CD14-positive monocyte (primary cell): Measurements from ENCODE around the gene ZNF341. TPM values are rescaled to one million over a fixed set of nuclear protein-coding genes. Genes with fewer than 3 reads are reported as not detected.

ENCODE experiments used
- DNase-seq, 3 donors: peaks; one replicate each; pipeline ENCODE4 v3.0.0-alpha.2; 2011 to 2022
- H2AFZ ChIP-seq: 2 replicates; pipeline ENCODE4 v1.6.0; 2012; ENCODE audit warnings: mild to moderate bottlenecking, low read depth, low read length, inconsistent platforms; ENCODE audit not compliant: insufficient read depth, poor library complexity, severe bottlenecking
- H3K27ac ChIP-seq, 2 donors: 1 replicate in 1 of 2; 2 replicates in 1 of 2; pipeline ENCODE4 v1.5.1; 2012 to 2013; ENCODE audit warnings: low read length in 2 of 2, control low read depth in 1 of 2, inconsistent platforms in 1 of 2, low read depth in 1 of 2, mild to moderate bottlenecking in 1 of 2
- H3K27me3 ChIP-seq, 2 donors: one replicate each; pipeline versions ENCODE4 v1.6.0 to v1.6.1; 2011 to 2013; ENCODE audit warnings: low read length in 2 of 2; ENCODE audit not compliant: control insufficient read depth in 2 of 2, insufficient read depth in 2 of 2
- H3K36me3 ChIP-seq, 2 donors: replicated peaks in 1 of 2; 1 replicate in 1 of 2; 2 replicates in 1 of 2; pipeline versions ENCODE4 v1.5.1 to v1.6.1; 2012 to 2013; ENCODE audit warnings: low read length in 2 of 2, control low read depth in 1 of 2, inconsistent platforms in 1 of 2, mild to moderate bottlenecking in 1 of 2; ENCODE audit not compliant: insufficient read depth in 2 of 2, control insufficient read depth in 1 of 2
- H3K4me1 ChIP-seq, 2 donors: 1 replicate in 1 of 2; 2 replicates in 1 of 2; pipeline versions ENCODE4 v1.5.1 to v1.6.1; 2012 to 2013; ENCODE audit warnings: low read length in 2 of 2, control low read depth in 1 of 2, inconsistent platforms in 1 of 2, mild to moderate bottlenecking in 1 of 2, moderate library complexity in 1 of 2; ENCODE audit not compliant: insufficient read depth in 2 of 2, control insufficient read depth in 1 of 2
- H3K4me2 ChIP-seq: replicated peaks from 2 replicates; pipeline ENCODE3; 2012; ENCODE audit warnings: low read length, moderate library complexity, mild to moderate bottlenecking; ENCODE audit not compliant: poor library complexity, severe bottlenecking; ENCODE audit errors: extremely low read depth
- H3K4me3 ChIP-seq, 3 experiments: fragments of 200-600 bp in 1 of 3; sonication (generic) in 1 of 3; replicated peaks in 1 of 3; 1 replicate in 2 of 3; 2 replicates in 1 of 3; pipeline ENCODE4 v1.5.1; 2011 to 2013; ENCODE audit warnings: low read length in 3 of 3, mild to moderate bottlenecking in 3 of 3, control low read depth in 2 of 3, low read depth in 2 of 3, inconsistent platforms in 1 of 3, moderate library complexity in 1 of 3
- H3K79me2 ChIP-seq: 2 replicates; pipeline ENCODE4 v1.6.0; 2012; ENCODE audit warnings: mild to moderate bottlenecking, control low read depth, inconsistent platforms, low read length, moderate library complexity; ENCODE audit not compliant: insufficient read depth
- H3K9ac ChIP-seq: 2 replicates; pipeline ENCODE4 v1.6.0; 2017; ENCODE audit warnings: low read length, mild to moderate bottlenecking; ENCODE audit not compliant: insufficient read depth, poor library complexity, severe bottlenecking
- H3K9me3 ChIP-seq, 2 donors: replicated peaks in 1 of 2; 1 replicate in 1 of 2; 2 replicates in 1 of 2; pipeline versions ENCODE4 v1.5.1 to v1.6.1; 2012 to 2013; ENCODE audit warnings: low read length in 2 of 2, control low read depth in 1 of 2; ENCODE audit not compliant: control insufficient read depth in 1 of 2, insufficient read depth in 1 of 2
- H4K20me1 ChIP-seq: 2 replicates; pipeline ENCODE4 v1.6.0; 2012; ENCODE audit warnings: mild to moderate bottlenecking, low read length, control low read depth, moderate library complexity; ENCODE audit not compliant: insufficient read depth
- H3K27ac Mint-ChIP-seq, 7 donors: one replicate each; pipeline ENCODE4 v1.8.0; 2020; ENCODE audit warnings: mild to moderate bottlenecking in 7 of 7, mixed read lengths in 7 of 7, moderate library complexity in 6 of 7, inconsistent platforms in 2 of 7
- H3K27me3 Mint-ChIP-seq, 3 donors: one replicate each; pipeline ENCODE4 v1.8.0; 2021 to 2022; ENCODE audit warnings: low read depth in 3 of 3, mild to moderate bottlenecking in 3 of 3, mixed read lengths in 3 of 3, moderate library complexity in 3 of 3, inconsistent platforms in 1 of 3
- H3K36me3 Mint-ChIP-seq, 2 donors: one replicate each; pipeline ENCODE4 v1.8.0; 2020; ENCODE audit warnings: mixed read lengths in 2 of 2, inconsistent platforms in 1 of 2, mild to moderate bottlenecking in 1 of 2
- H3K4me1 Mint-ChIP-seq: one replicate; pipeline ENCODE4 v1.8.0; 2020; ENCODE audit warnings: mild to moderate bottlenecking, mixed read lengths
- H3K4me3 Mint-ChIP-seq, 2 donors: one replicate each; pipeline ENCODE4 v1.8.0; 2020; ENCODE audit warnings: mild to moderate bottlenecking in 2 of 2, mixed read lengths in 2 of 2, moderate library complexity in 1 of 2
- H3K9me3 Mint-ChIP-seq, 7 donors: one replicate each; pipeline ENCODE4 v1.8.0; 2020 to 2022; ENCODE audit warnings: mixed read lengths in 7 of 7, mild to moderate bottlenecking in 6 of 7, moderate library complexity in 6 of 7, inconsistent platforms in 2 of 7
- WGBS: methylation state at CpG from one replicate; pipeline ENCODE4 v1.1.5; 2013; ENCODE audit warnings: missing lambda C conversion rate; ENCODE audit not compliant: insufficient coverage; 5-methylcytosine and 5-hydroxymethylcytosine counted together
- intact Hi-C, 2 donors: fragments of 100-400 bp; cut with micrococcal nuclease; formaldehyde crosslinking; loops; one replicate each; pipeline versions ENCODE4 v1.15.0 to v1.15.1; 2023
- polyA plus RNA-seq, 3 donors: library from polyadenylated mRNA; depleted of rRNA in 1 of 3; unstranded in 2 of 3; stranded (reverse) in 1 of 3; fragments of 300-500 nt in 2 of 3; fragments of >200 nt in 1 of 3; fragmentation: Illumina TruSeq in 2 of 3; gene quantifications; 1 replicate in 2 of 3; 2 replicates in 1 of 3; pipeline ENCODE4 v1.2.3, GENCODE V29; 2012 to 2021
- TF ChIP-seq, protein P1 (sequence below): fragments of 200-600 bp; IDR thresholded peaks from one replicate; pipeline ENCODE4 v1.8.0; 2022; ENCODE audit warnings: antibody characterized with exemption, mild to moderate bottlenecking

The ZNF341 gene
- polyA plus RNA-seq, 3 donors, result 1.1 to 10.3 (median 2.3) TPM

DNA sequence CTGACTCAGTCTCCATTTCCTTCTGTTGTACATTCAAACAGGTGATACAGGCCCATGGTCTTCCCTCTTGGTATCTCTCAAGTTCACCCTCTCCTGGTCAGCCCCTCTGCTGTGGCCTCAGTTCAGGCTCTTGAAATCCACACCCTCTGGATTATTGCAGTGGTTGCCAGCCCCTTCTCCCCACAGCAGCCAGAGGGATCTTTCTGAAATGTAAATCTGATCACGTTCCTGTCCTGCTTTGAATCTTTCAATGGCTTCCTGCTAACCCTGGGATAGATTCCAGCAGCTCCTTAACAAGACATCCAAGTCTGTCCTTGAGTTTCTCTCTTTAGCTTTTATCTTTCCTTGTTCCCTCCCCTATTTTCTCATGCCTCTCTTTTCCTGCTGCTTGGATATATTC lies 101.5 kb downstream of the ZNF341 start:
- Mint-ChIP-seq H3K36me3 (peaks cover 38 to 72% of the 10 kb centered on the region in 2 donors), H3K4me3 (no peak overlapping the region), H3K4me1 (peaks cover 54% of the 10 kb centered on the region), H3K27ac (peak overlapping the region; percentile 7 to 84 (median 53)), H3K9me3 (peaks cover 0 to 2% (median 0%) of the 10 kb centered on the region in 7 donors), H3K27me3 (peaks cover 0 to 6% (median 0%) of the 10 kb centered on the region in 3 donors)
- Histone ChIP-seq H3K4me2 (no peak overlapping the region), H3K27ac (peak overlapping the region in 1 of 2 donors; percentile 50), H3K9ac (no peak overlapping the region), H3K79me2 (peaks cover 100% of the 10 kb centered on the region), H2AFZ (no peak overlapping the region), H3K4me3 (no peak overlapping the region), H3K9me3 (no peaks in the 10 kb centered on the region), H3K36me3 (peaks cover 25 to 69% of the 10 kb centered on the region in 2 donors), H4K20me1 (peaks cover 100% of the 10 kb centered on the region), H3K27me3 (no peaks in the 10 kb centered on the region), H3K4me1 (peaks cover 24 to 35% of the 10 kb centered on the region in 2 donors)
- intact Hi-C loops, result no loop called here
- WGBS, result 92% methylated on average over 1 of the region's 1 CpG
- TF ChIP-seq, protein P1, sequence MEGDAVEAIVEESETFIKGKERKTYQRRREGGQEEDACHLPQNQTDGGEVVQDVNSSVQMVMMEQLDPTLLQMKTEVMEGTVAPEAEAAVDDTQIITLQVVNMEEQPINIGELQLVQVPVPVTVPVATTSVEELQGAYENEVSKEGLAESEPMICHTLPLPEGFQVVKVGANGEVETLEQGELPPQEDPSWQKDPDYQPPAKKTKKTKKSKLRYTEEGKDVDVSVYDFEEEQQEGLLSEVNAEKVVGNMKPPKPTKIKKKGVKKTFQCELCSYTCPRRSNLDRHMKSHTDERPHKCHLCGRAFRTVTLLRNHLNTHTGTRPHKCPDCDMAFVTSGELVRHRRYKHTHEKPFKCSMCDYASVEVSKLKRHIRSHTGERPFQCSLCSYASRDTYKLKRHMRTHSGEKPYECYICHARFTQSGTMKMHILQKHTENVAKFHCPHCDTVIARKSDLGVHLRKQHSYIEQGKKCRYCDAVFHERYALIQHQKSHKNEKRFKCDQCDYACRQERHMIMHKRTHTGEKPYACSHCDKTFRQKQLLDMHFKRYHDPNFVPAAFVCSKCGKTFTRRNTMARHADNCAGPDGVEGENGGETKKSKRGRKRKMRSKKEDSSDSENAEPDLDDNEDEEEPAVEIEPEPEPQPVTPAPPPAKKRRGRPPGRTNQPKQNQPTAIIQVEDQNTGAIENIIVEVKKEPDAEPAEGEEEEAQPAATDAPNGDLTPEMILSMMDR, result no peak
- DNase-seq, result no peak

DNA sequence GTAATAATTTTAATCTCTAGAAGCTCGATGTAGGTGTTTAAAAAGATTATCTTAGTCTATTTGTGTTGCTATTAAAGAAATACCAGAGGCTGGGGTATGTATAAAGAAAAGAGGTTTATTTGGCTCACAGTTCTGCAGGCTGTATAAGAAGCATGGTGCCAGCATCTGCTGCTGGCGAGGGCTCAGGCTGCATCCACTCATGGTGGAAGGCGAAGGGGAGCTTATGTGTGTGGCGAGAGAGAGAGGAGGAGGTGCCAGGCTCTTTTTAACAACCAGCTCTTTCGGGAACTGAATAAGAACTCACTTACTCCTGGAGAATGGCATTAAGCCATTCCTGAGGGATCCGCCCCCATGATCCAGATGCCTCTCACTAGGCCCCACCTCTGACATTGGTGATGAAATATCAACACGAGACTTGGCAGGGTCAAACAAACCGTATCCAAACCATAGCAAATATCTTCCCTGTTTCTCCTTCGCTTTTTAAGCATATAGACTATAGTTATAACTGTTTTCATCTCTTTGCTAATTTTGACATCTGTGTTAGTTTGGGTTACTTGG lies 103.9 kb downstream of the ZNF341 start:
- H3K4me1 ChIP-seq, result peaks cover 29 to 30% of the 10 kb centered on the region in 2 donors
- WGBS, result 100% methylated on average over 3 of the region's 9 CpGs
- no peak for DNase-seq
- no peak overlapping the region for H3K27ac ChIP-seq
- TF ChIP-seq, protein P1, result no peak
- H3K79me2 ChIP-seq, result peaks cover 100% of the 10 kb centered on the region
- intact Hi-C loops, result no loop called here
- H3K27me3 Mint-ChIP-seq, result peaks cover 0 to 9% (median 5%) of the 10 kb centered on the region in 3 donors
- H3K4me3 ChIP-seq, result no peak overlapping the region
- peak overlapping the region in 3 of 7 donors; percentile 7 to 55 (median 39) for H3K27ac Mint-ChIP-seq
- peaks cover 41 to 74% of the 10 kb centered on the region in 2 donors for H3K36me3 Mint-ChIP-seq
- H4K20me1 ChIP-seq, result peaks cover 100% of the 10 kb centered on the region
- H3K9me3 Mint-ChIP-seq, result peaks cover 0 to 2% (median 0%) of the 10 kb centered on the region in 7 donors
- no peaks in the 10 kb centered on the region for H3K9me3 ChIP-seq
- H3K4me1 Mint-ChIP-seq, result peaks cover 52% of the 10 kb centered on the region
- H3K4me2 ChIP-seq, result no peak overlapping the region
- H3K9ac ChIP-seq, result no peak overlapping the region
- H3K36me3 ChIP-seq, result peaks cover 25 to 67% of the 10 kb centered on the region in 2 donors
- no peak overlapping the region for H3K4me3 Mint-ChIP-seq
- no peaks in the 10 kb centered on the region for H3K27me3 ChIP-seq
- no peak overlapping the region for H2AFZ ChIP-seq
